Ectodermal cell (in vitro differentiated cells): Measurements from ENCODE around the gene KIAA1210.

Source experiments
- H3K27ac ChIP-seq: 2 replicates; pipeline ENCODE4 v1.7.0; 2013; ENCODE audit warnings: mild to moderate bottlenecking, low read depth, low read length; ENCODE audit not compliant: insufficient read depth, poor library complexity, severe bottlenecking
- H3K27me3 ChIP-seq: 2 replicates; pipeline ENCODE4 v1.7.0; 2013; ENCODE audit warnings: mild to moderate bottlenecking, low read length; ENCODE audit not compliant: insufficient read depth, control insufficient read depth, poor library complexity, severe bottlenecking
- H3K36me3 ChIP-seq: one replicate; pipeline ENCODE4 v1.7.0; 2013; ENCODE audit warnings: low read length; ENCODE audit not compliant: control insufficient read depth, insufficient read depth
- H3K4me1 ChIP-seq: one replicate; pipeline ENCODE4 v1.7.0; 2013; ENCODE audit warnings: low read length; ENCODE audit not compliant: control insufficient read depth, insufficient read depth
- H3K4me3 ChIP-seq: 2 replicates; pipeline ENCODE4 v1.7.0; 2013; ENCODE audit warnings: low read depth, low read length, control low read depth; ENCODE audit not compliant: insufficient read depth
- H3K9me3 ChIP-seq: 2 replicates; pipeline ENCODE4 v1.7.0; 2013; ENCODE audit warnings: mild to moderate bottlenecking, low read length, moderate library complexity; ENCODE audit not compliant: control insufficient read depth
- WGBS, 2 experiments: methylation state at CpG; one replicate each; pipeline ENCODE4 v1.1.7; 2013; ENCODE audit warnings: missing lambda C conversion rate in 2 of 2; 5-methylcytosine and 5-hydroxymethylcytosine counted together

The KIAA1210 gene

DNA sequence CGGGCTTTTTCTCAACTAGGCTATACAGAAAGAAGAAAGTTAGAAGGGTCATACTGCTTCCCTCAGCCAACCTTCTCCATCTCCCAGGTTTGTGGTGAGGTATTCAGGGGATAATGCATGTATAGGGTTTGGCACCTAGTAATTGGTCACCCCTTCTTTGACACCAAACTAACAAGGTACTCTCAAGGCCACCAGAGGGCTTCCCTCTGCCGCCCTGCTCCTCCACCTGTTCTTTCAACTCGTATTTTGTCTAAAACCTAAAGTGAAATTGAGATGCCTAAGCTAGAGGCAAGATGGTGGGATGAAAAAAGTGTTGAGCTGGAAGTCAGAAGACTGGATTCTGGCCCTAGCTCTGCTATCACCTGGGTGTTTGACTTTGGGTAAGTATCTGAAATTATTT, 32.8 kb downstream of the KIAA1210 start:
- no peaks in the 10 kb centered on the region for H3K36me3 ChIP-seq
- H3K27me3 ChIP-seq = no peaks in the 10 kb centered on the region
- H3K4me1 ChIP-seq = no peaks in the 10 kb centered on the region
- no peak overlapping the region for H3K4me3 ChIP-seq
- H3K9me3 ChIP-seq = no peaks in the 10 kb centered on the region
- 80 to 91% methylated on average over 3 of the region's 3 CpGs for WGBS, 2 experiments
- H3K27ac ChIP-seq = no peak overlapping the region

GRCh38 chrX:119093991-119094735, 33.4 kb downstream of the KIAA1210 start:
- Histone ChIP-seq H3K9me3 (no peaks in the 10 kb centered on the region), H3K27ac (no peak overlapping the region), H3K27me3 (no peaks in the 10 kb centered on the region), H3K4me3 (no peak overlapping the region), H3K4me1 (no peaks in the 10 kb centered on the region), H3K36me3 (no peaks in the 10 kb centered on the region)
- WGBS, 2 experiments = 92 to 97% methylated on average over 7 of the region's 7 CpGs

- Histone ChIP-seq H3K9me3 (no peaks in the 10 kb centered on the region), H3K36me3 (no peaks in the 10 kb centered on the region), H3K4me3 (no peak overlapping the region), H3K4me1 (no peaks in the 10 kb centered on the region), H3K27me3 (no peaks in the 10 kb centered on the region), H3K27ac (no peak overlapping the region)
- 46 to 50% methylated on average over 1 of the region's 1 CpG for WGBS, 2 experiments
These were observed 37.0 kb downstream of the KIAA1210 start for GRCh38 chrX:119090627-119091026.

DNA sequence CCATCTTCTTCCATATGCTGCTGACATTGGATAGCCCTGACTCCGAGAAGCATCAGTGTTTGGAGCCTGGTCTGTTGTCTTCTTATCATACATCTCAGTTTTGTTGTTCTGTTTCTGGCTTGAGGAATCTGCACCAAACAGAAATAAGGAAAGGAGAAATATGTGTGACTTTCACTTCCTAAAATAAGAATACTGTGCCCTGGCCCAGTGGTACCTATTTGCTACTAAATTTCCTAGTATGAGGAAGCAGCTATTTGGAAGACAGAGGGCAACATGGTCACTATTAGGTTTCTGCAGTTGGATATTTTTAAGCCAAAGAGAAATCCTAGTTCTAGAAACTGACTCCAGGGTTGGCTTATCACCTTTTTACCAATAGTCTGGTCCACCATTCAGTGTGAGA, 38.0 kb downstream of the KIAA1210 start:
- H3K4me3 ChIP-seq = no peak overlapping the region
- no peaks in the 10 kb centered on the region for H3K4me1 ChIP-seq
- 89 to 100% methylated on average over 1 of the region's 1 CpG for WGBS, 2 experiments
- no peaks in the 10 kb centered on the region for H3K27me3 ChIP-seq
- H3K27ac ChIP-seq = no peak overlapping the region
- H3K36me3 ChIP-seq = no peaks in the 10 kb centered on the region
- H3K9me3 ChIP-seq = no peaks in the 10 kb centered on the region

GRCh38 chrX:119087121-119087520, 40.5 kb downstream of the KIAA1210 start:
- Histone ChIP-seq H3K9me3 (no peaks in the 10 kb centered on the region), H3K27ac (no peak overlapping the region), H3K4me1 (no peaks in the 10 kb centered on the region), H3K27me3 (no peaks in the 10 kb centered on the region), H3K4me3 (no peak overlapping the region), H3K36me3 (no peaks in the 10 kb centered on the region)
- WGBS, 2 experiments = 88 to 89% methylated on average over 1 of the region's 1 CpG

GRCh38 chrX:119084766-119085165, 42.8 kb downstream of the KIAA1210 start:
- Histone ChIP-seq H3K9me3 (no peaks in the 10 kb centered on the region), H3K4me3 (no peak overlapping the region), H3K36me3 (no peaks in the 10 kb centered on the region), H3K27ac (no peak overlapping the region), H3K27me3 (no peaks in the 10 kb centered on the region), H3K4me1 (no peaks in the 10 kb centered on the region)
- WGBS, 2 experiments = 94 to 96% methylated on average over 3 of the region's 3 CpGs

DNA sequence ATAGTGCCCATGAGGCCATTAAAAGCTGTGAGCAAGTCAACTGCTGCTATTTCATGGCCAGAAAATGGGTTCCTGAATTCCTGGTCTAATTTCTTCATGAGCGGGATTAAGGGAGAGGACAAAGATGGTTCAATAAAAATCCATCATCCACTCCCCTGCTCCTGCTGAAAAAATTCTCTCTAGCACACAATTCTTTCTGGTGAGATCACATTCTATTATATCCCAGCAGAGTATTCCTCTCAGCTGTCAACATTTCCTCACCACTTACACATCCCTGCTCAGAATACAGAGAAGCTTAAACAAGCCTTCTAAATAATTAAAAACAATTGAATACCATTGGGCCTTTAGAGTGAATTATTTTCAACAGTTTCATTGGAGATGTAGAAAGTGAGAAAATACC, 45.3 kb downstream of the KIAA1210 start:
- Histone ChIP-seq H3K36me3 (no peaks in the 10 kb centered on the region), H3K9me3 (no peaks in the 10 kb centered on the region), H3K4me1 (no peaks in the 10 kb centered on the region), H3K27ac (no peak overlapping the region), H3K27me3 (no peaks in the 10 kb centered on the region), H3K4me3 (no peak overlapping the region)
- WGBS, 2 experiments = 80 to 100% methylated on average over 1 of the region's 1 CpG

GRCh38 chrX:119075270-119076025, 52.2 kb downstream of the KIAA1210 start:
- Histone ChIP-seq H3K9me3 (no peaks in the 10 kb centered on the region), H3K27me3 (no peaks in the 10 kb centered on the region), H3K4me3 (no peak overlapping the region), H3K27ac (no peak overlapping the region), H3K4me1 (no peaks in the 10 kb centered on the region), H3K36me3 (no peaks in the 10 kb centered on the region)
- WGBS, 2 experiments = 85 to 96% methylated on average over 1 to 3 of the region's 3 CpGs

DNA sequence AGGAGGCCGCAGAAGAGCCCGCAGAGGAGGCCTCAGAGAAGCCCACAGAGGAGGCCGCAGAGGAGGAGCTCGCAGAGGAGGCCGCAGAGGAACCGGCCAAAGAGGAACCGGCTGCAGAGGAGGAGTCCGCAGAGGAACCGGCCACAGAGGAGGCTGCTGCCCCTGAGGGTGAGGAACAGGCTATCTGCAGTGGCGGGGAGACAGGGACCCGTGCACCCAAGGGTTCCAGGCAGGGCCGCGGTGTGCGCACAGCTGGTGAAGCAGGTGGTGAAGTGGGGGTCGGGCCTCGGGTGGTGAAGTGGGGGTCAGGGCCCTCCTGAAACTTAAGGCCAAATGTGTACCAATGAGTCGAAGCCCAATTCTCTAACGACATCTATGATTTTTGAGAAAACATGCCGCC, 53.7 kb downstream of the KIAA1210 start:
- Histone ChIP-seq H3K4me1 (no peaks in the 10 kb centered on the region), H3K9me3 (no peaks in the 10 kb centered on the region), H3K4me3 (no peak overlapping the region), H3K36me3 (no peaks in the 10 kb centered on the region), H3K27ac (no peak overlapping the region), H3K27me3 (no peaks in the 10 kb centered on the region)
- WGBS, 2 experiments = 92 to 93% methylated on average over 19 of the region's 19 CpGs

- 96 to 97% methylated on average over 43 of the region's 43 CpGs for WGBS, 2 experiments
- no peaks in the 10 kb centered on the region for H3K27me3 ChIP-seq
- no peak overlapping the region for H3K4me3 ChIP-seq
- no peaks in the 10 kb centered on the region for H3K9me3 ChIP-seq
- no peak overlapping the region for H3K27ac ChIP-seq
- no peaks in the 10 kb centered on the region for H3K4me1 ChIP-seq
- H3K36me3 ChIP-seq = no peaks in the 10 kb centered on the region
These were observed 54.3 kb downstream of the KIAA1210 start for GRCh38 chrX:119073200-119073905.
